GM12878 (cell line): ENCODE measurements around the gene CXXC5. TPM values are rescaled to one million over a fixed set of nuclear protein-coding genes. Genes with fewer than 3 reads are reported as not detected.

Experiments used
- CBFB ChIP-seq: IDR thresholded peaks from 2 replicates; pipeline ENCODE4 v1.6.1; 2016; ENCODE audit warnings: antibody characterized with exemption, low read depth
- CBX3 ChIP-seq: fragments of 200-600 bp; sonication (generic); IDR thresholded peaks from 2 replicates; pipeline ENCODE4 v1.6.1; 2016; ENCODE audit warnings: low read depth, borderline replicate concordance
- CEBPB ChIP-seq, 2 experiments: fragments of 150-350 bp in 1 of 2; IDR thresholded peaks; 2 replicates each; pipeline ENCODE4 v1.6.1; 2012 to 2014; ENCODE audit warnings: low read depth in 2 of 2, low read length in 2 of 2, borderline replicate concordance in 1 of 2, inconsistent platforms in 1 of 2
- CHD1 ChIP-seq: IDR thresholded peaks from 2 replicates; pipeline ENCODE4 v1.6.1; 2012; ENCODE audit warnings: low read depth, low read length, improper control_type of control experiment
- EGR1 ChIP-seq, 2 experiments: IDR thresholded peaks; 1 replicate in 1 of 2; 2 replicates in 1 of 2; pipeline ENCODE4 v1.6.1; 2011 to 2012; ENCODE audit warnings: low read depth in 2 of 2, low read length in 2 of 2, borderline replicate concordance in 1 of 2, mild to moderate bottlenecking in 1 of 2, moderate library complexity in 1 of 2
- EZH2 ChIP-seq: IDR thresholded peaks from 2 replicates; pipeline ENCODE4 v1.6.1; 2012; ENCODE audit warnings: low read depth, mild to moderate bottlenecking, control low read depth, inconsistent platforms, low read length, borderline replicate concordance; ENCODE audit not compliant: control insufficient read depth
- KDM1A ChIP-seq: fragments of 200-600 bp; sonication (generic); IDR thresholded peaks from 2 replicates; pipeline ENCODE4 v1.6.1; 2016; ENCODE audit warnings: borderline replicate concordance
- MTA3 ChIP-seq: IDR thresholded peaks from 2 replicates; pipeline ENCODE4 v1.6.1; 2012; ENCODE audit warnings: low read length, inconsistent platforms, borderline replicate concordance
- MYC ChIP-seq: IDR thresholded peaks from 2 replicates; pipeline ENCODE4 v1.6.1; 2011; ENCODE audit warnings: mild to moderate bottlenecking, low read length, moderate library complexity, inconsistent platforms; ENCODE audit not compliant: insufficient read depth, insufficient replicate concordance, insufficient read length, severe bottlenecking
- POLR2AphosphoS2 ChIP-seq: IDR thresholded peaks from 2 replicates; pipeline ENCODE4 v1.6.1; 2011; ENCODE audit warnings: low read depth, mild to moderate bottlenecking, low read length, improper control_type of control experiment, moderate library complexity
- RAD21 ChIP-seq: IDR thresholded peaks from 2 replicates; pipeline ENCODE4 v1.6.1; 2011; ENCODE audit warnings: mild to moderate bottlenecking, low read depth, low read length, moderate library complexity; ENCODE audit not compliant: insufficient read depth
- RBBP5 ChIP-seq: fragments of 200-600 bp; sonication (generic); conservative IDR thresholded peaks from 2 replicates; pipeline ENCODE4 v1.6.1; 2016
- SIN3A ChIP-seq: IDR thresholded peaks from 2 replicates; pipeline ENCODE4 v1.6.1; 2012; ENCODE audit warnings: low read depth, low read length, improper control_type of control experiment
- SUZ12 ChIP-seq: fragments of 200-600 bp; sonication (generic); IDR thresholded peaks from one replicate; pipeline ENCODE4 v1.6.1; 2018; ENCODE audit warnings: antibody characterized with exemption, mild to moderate bottlenecking; ENCODE audit not compliant: unreplicated experiment
- TCF12 ChIP-seq: IDR thresholded peaks from 2 replicates; pipeline ENCODE4 v1.6.1; 2011; ENCODE audit warnings: low read depth, mild to moderate bottlenecking, low read length
- WRNIP1 ChIP-seq: IDR thresholded peaks from 2 replicates; pipeline ENCODE4 v1.6.1; 2011; ENCODE audit warnings: low read depth, low read length, improper control_type of control experiment, borderline replicate concordance
- ZNF217 ChIP-seq: fragments of 450-650 bp; IDR thresholded peaks from 2 replicates; pipeline ENCODE4 v1.6.1; 2017; ENCODE audit warnings: antibody characterized with exemption, mild to moderate bottlenecking
- ZNF274 ChIP-seq: IDR thresholded peaks from one replicate; pipeline ENCODE4 v1.8.0; 2011; ENCODE audit not compliant: insufficient read length, insufficient read depth
- ZNF622 ChIP-seq: fragments of 450-650 bp; IDR thresholded peaks from 2 replicates; pipeline ENCODE4 v1.6.1; 2017; ENCODE audit warnings: mild to moderate bottlenecking, inconsistent platforms
- polyA plus RNA-seq, 11 experiments: library from polyadenylated mRNA; depleted of rRNA in 4 of 11; unstranded in 6 of 11; stranded (reverse) in 5 of 11; fragments of >200 nt; fragmentation: Nextera tagmentation in 4 of 11; fragmentation: Illumina TruSeq in 1 of 11; extraction: Ambion mirVana in 4 of 11; extraction: Trizol in 1 of 11; gene quantifications; 1 replicate in 1 of 11; 2 replicates in 10 of 11; pipeline versions ENCODE4 v1.2.1 to v1.2.3, GENCODE V29; 2011 to 2016; ENCODE audit warnings: inconsistent platforms in 2 of 11, missing spikeins in 2 of 11, low read depth in 1 of 11
- total RNA-seq, 4 experiments: library from RNA; depleted of rRNA in 3 of 4; stranded (reverse); fragments of >200 nt in 3 of 4; fragmentation: Illumina TruSeq in 1 of 4; extraction: Trizol in 1 of 4; gene quantifications; 2 replicates each; pipeline versions ENCODE4 v1.2.1 to v1.2.3, GENCODE V29; 2013 to 2021
- TF ChIP-seq, protein P1 (sequence below): fragments of 450-650 bp; conservative IDR thresholded peaks from 2 replicates; pipeline ENCODE4 v1.6.1; 2017; ENCODE audit warnings: mild to moderate bottlenecking, moderate library complexity
- TF ChIP-seq, protein P2 (sequence below): IDR thresholded peaks from 2 replicates; pipeline ENCODE4 v1.6.1; 2011; ENCODE audit warnings: low read depth, low read length, improper control_type of control experiment, borderline replicate concordance
- TF ChIP-seq, protein P3 (sequence below): fragments of 450-650 bp; IDR thresholded peaks from 2 replicates; pipeline ENCODE4 v1.6.1; 2017; ENCODE audit warnings: mild to moderate bottlenecking, moderate library complexity
- TF ChIP-seq, protein P4 (sequence below): IDR thresholded peaks from 2 replicates; pipeline ENCODE4 v1.6.1; 2011; ENCODE audit warnings: low read depth, mild to moderate bottlenecking, low read length, moderate library complexity, borderline replicate concordance; ENCODE audit errors: extremely low read depth

CXXC5 gene
- total and polyA plus RNA-seq, 10 of the 15 experiments (the other 5 are each of a cell fraction or from before 2014, with no cell fraction given) = 1.8 to 90.8 (median 40.7) TPM

DNA sequence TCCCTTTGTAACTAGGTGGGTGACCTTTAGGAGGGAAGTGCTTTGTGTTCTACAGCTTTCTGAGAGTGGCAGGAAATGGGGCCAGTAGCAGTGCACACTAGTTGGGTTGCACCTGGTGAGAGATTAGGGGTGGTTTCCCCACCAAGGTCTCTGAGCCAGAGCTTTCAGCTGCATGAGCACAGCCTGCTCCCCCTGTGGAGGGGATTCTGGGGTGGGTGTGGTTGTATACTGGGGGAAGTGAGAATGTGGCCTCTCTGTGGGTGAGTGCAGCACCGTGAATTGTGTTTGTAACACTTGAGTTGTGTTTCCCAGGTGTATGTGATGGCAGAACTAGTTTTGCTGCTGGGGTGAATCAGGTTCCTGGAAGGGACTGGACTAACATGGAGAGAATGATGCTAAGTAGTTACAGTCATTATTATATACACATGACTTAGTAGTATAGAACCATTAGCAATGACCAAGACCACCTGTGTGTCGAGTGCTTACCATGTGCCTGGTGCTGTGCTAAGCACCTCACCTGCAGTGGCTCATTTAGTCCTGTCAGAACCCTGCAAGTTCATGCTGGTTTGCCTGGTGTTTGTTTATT is 11.8 kb upstream of the CXXC5 start (continued):
- no peak for TF ChIP-seq SIN3A
- no peak for TF ChIP-seq ZNF622
- TF ChIP-seq POLR2AphosphoS2 = 0 out of 2 replicates have a peak, but pooled peaks have one; percentile 68
- TF ChIP-seq MYC = no peak
- 0 out of 3 replicates have a peak, but pooled peaks of 1 of the 2 experiments have one; percentile 39 for TF ChIP-seq EGR1 (IDR thresholded peaks at IDR 0.05; ENCODE audit: borderline replicate concordance in 1 of 2, low read depth in 2 of 2, low read length in 2 of 2)
- no peak for TF ChIP-seq MTA3
- TF ChIP-seq, protein P1, sequence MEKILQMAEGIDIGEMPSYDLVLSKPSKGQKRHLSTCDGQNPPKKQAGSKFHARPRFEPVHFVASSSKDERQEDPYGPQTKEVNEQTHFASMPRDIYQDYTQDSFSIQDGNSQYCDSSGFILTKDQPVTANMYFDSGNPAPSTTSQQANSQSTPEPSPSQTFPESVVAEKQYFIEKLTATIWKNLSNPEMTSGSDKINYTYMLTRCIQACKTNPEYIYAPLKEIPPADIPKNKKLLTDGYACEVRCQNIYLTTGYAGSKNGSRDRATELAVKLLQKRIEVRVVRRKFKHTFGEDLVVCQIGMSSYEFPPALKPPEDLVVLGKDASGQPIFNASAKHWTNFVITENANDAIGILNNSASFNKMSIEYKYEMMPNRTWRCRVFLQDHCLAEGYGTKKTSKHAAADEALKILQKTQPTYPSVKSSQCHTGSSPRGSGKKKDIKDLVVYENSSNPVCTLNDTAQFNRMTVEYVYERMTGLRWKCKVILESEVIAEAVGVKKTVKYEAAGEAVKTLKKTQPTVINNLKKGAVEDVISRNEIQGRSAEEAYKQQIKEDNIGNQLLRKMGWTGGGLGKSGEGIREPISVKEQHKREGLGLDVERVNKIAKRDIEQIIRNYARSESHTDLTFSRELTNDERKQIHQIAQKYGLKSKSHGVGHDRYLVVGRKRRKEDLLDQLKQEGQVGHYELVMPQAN = no peak; the same call in 1 of the 2 replicates
- no peak for TF ChIP-seq EZH2
- TF ChIP-seq CHD1 = peak; percentile 83; the same call in 1 of the 2 replicates
- TF ChIP-seq TCF12 = peak; percentile 98
- no peak for TF ChIP-seq CBX3
- TF ChIP-seq SUZ12 = no peak
- TF ChIP-seq, protein P2, sequence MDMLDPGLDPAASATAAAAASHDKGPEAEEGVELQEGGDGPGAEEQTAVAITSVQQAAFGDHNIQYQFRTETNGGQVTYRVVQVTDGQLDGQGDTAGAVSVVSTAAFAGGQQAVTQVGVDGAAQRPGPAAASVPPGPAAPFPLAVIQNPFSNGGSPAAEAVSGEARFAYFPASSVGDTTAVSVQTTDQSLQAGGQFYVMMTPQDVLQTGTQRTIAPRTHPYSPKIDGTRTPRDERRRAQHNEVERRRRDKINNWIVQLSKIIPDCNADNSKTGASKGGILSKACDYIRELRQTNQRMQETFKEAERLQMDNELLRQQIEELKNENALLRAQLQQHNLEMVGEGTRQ = no peak
- TF ChIP-seq CEBPB (IDR thresholded peaks at IDR 0.05; ENCODE audit: borderline replicate concordance in 1 of 2, low read depth in 2 of 2, low read length in 2 of 2) = no peak
- no peak for TF ChIP-seq KDM1A
- TF ChIP-seq, protein P3, sequence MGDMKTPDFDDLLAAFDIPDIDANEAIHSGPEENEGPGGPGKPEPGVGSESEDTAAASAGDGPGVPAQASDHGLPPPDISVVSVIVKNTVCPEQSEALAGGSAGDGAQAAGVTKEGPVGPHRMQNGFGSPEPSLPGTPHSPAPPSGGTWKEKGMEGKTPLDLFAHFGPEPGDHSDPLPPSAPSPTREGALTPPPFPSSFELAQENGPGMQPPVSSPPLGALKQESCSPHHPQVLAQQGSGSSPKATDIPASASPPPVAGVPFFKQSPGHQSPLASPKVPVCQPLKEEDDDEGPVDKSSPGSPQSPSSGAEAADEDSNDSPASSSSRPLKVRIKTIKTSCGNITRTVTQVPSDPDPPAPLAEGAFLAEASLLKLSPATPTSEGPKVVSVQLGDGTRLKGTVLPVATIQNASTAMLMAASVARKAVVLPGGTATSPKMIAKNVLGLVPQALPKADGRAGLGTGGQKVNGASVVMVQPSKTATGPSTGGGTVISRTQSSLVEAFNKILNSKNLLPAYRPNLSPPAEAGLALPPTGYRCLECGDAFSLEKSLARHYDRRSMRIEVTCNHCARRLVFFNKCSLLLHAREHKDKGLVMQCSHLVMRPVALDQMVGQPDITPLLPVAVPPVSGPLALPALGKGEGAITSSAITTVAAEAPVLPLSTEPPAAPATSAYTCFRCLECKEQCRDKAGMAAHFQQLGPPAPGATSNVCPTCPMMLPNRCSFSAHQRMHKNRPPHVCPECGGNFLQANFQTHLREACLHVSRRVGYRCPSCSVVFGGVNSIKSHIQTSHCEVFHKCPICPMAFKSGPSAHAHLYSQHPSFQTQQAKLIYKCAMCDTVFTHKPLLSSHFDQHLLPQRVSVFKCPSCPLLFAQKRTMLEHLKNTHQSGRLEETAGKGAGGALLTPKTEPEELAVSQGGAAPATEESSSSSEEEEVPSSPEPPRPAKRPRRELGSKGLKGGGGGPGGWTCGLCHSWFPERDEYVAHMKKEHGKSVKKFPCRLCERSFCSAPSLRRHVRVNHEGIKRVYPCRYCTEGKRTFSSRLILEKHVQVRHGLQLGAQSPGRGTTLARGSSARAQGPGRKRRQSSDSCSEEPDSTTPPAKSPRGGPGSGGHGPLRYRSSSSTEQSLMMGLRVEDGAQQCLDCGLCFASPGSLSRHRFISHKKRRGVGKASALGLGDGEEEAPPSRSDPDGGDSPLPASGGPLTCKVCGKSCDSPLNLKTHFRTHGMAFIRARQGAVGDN = peak; percentile 45
- TF ChIP-seq ZNF274 = no peak
- no peak for TF ChIP-seq ZNF217
- no peak for TF ChIP-seq RBBP5
- TF ChIP-seq RAD21 = 0 out of 2 replicates have a peak, but pooled peaks have one; percentile 1
- TF ChIP-seq, protein P4, sequence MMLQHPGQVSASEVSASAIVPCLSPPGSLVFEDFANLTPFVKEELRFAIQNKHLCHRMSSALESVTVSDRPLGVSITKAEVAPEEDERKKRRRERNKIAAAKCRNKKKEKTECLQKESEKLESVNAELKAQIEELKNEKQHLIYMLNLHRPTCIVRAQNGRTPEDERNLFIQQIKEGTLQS = no peak
- TF ChIP-seq CBFB = peak; percentile 78
- no peak for TF ChIP-seq WRNIP1
